Uterus (tissue), 2 donors: ENCODE results near the gene STK32C.

Experiments used
- POLR2A ChIP-seq, 2 donors: fragments of 450-650 bp; IDR thresholded peaks; one replicate each; pipeline ENCODE4 v1.6.1; 2016; ENCODE audit warnings: antibody characterized with exemption in 2 of 2, mild to moderate bottlenecking in 1 of 2, moderate library complexity in 1 of 2
- TF ChIP-seq, protein P1 (sequence below), 4 experiments: fragments of 200-600 bp in 2 of 4; fragments of 450-650 bp in 2 of 4; sonication (generic) in 2 of 4; IDR thresholded peaks; one replicate each; pipeline ENCODE4 v1.5.1; 2016 to 2019; ENCODE audit warnings: antibody characterized with exemption in 4 of 4, mild to moderate bottlenecking in 2 of 4, moderate library complexity in 1 of 4

DNA sequence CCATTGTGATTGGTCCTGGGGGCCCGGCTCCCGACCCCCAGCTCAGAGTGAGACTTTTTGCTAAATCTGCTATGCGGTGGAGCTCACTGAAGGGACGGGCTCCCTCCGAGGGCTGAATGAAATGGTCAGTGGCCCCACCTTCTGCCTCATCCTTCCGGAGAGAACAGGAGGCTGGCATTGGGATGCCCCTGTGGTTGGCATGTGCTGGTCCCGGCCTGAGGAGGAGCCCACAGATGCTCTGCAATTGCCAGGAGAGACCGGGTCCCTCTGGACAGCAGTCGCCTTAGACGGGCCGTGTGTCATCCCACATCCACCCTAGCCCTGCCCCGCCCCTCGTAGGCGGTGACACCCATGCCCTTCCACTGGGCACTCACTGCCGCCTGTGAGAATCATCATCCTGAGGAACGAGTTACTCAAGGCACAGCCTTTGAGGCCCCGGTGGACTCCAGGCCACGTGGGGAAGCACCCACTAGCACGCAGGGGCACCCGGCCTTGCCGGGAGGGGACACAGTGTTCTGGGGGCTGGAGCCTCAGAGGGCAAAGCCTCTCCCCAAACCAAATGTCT, 142.3 kb downstream of the STK32C start:
- TF ChIP-seq, protein P1, sequence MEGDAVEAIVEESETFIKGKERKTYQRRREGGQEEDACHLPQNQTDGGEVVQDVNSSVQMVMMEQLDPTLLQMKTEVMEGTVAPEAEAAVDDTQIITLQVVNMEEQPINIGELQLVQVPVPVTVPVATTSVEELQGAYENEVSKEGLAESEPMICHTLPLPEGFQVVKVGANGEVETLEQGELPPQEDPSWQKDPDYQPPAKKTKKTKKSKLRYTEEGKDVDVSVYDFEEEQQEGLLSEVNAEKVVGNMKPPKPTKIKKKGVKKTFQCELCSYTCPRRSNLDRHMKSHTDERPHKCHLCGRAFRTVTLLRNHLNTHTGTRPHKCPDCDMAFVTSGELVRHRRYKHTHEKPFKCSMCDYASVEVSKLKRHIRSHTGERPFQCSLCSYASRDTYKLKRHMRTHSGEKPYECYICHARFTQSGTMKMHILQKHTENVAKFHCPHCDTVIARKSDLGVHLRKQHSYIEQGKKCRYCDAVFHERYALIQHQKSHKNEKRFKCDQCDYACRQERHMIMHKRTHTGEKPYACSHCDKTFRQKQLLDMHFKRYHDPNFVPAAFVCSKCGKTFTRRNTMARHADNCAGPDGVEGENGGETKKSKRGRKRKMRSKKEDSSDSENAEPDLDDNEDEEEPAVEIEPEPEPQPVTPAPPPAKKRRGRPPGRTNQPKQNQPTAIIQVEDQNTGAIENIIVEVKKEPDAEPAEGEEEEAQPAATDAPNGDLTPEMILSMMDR (IDR thresholded peaks at IDR 0.05) = no peak
- no peak for TF ChIP-seq POLR2A (IDR thresholded peaks at IDR 0.05)
